Vagina (tissue), 2 donors: Measurements from ENCODE around the gene PATJ. TPM values are rescaled to one million over a fixed set of nuclear protein-coding genes. Genes with fewer than 3 reads are reported as not detected.

Source experiments
- DNase-seq, 2 donors: peaks; one replicate each; pipeline ENCODE4 v3.0.0-alpha.2; 2017; ENCODE audit errors: extremely low spot score in 2 of 2
- H3K27ac ChIP-seq: fragments of 200-600 bp; sonication (generic); one replicate; pipeline ENCODE4 v1.5.1; 2019
- H3K27me3 ChIP-seq: fragments of 200-600 bp; sonication (generic); one replicate; pipeline ENCODE4 v1.5.1; 2019
- H3K36me3 ChIP-seq, 2 donors: fragments of 200-600 bp; sonication (generic); one replicate each; pipeline ENCODE4 v1.5.1; 2017 to 2019
- H3K4me1 ChIP-seq: fragments of 200-600 bp; sonication (generic); one replicate; pipeline ENCODE4 v1.5.1; 2019
- H3K4me3 ChIP-seq, 2 donors: fragments of 200-600 bp; sonication (generic); 1 replicate in 1 of 2; 2 replicates in 1 of 2; pipeline ENCODE4 v1.5.1; 2016 to 2019
- H3K9me3 ChIP-seq: fragments of 200-600 bp; sonication (generic); one replicate; pipeline ENCODE4 v1.5.1; 2019
- CTCF ChIP-seq, 3 experiments: fragments of 450-650 bp in 2 of 3; fragments of 200-600 bp in 1 of 3; sonication (generic) in 1 of 3; IDR thresholded peaks; one replicate each; pipeline ENCODE4 v1.5.1; 2017 to 2019; ENCODE audit warnings: antibody characterized with exemption in 3 of 3, mild to moderate bottlenecking in 2 of 3, moderate library complexity in 2 of 3
- POLR2A ChIP-seq, 2 donors: fragments of 450-650 bp; IDR thresholded peaks; one replicate each; pipeline ENCODE4 v1.6.1; 2017; ENCODE audit warnings: antibody characterized with exemption in 2 of 2, mild to moderate bottlenecking in 2 of 2, moderate library complexity in 2 of 2
- POLR2AphosphoS5 ChIP-seq, 2 donors: sonication (generic); formaldehyde crosslinking; IDR thresholded peaks; one replicate each; pipeline ENCODE4 v1.9.0; 2017; ENCODE audit warnings: antibody characterized with exemption in 2 of 2, mild to moderate bottlenecking in 2 of 2, low read depth in 1 of 2; ENCODE audit not compliant: insufficient read depth in 1 of 2
- intact Hi-C: fragments of 100-400 bp; cut with DNase I; formaldehyde crosslinking; loops from one replicate; pipeline ENCODE4 v1.15.1; 2023
- total RNA-seq: library from RNA; depleted of rRNA; stranded (reverse); fragments of >200 nt; gene quantifications from one replicate; pipeline ENCODE4 v1.2.3, GENCODE V29; 2016

The PATJ gene
- total RNA-seq, 1 donor from 2014 or later = 83.2 TPM

GRCh38 chr1:61922950-61923480 is 180.7 kb downstream of the PATJ start:
- H3K4me1 ChIP-seq = no peaks in the 10 kb centered on the region
- TF ChIP-seq CTCF (IDR thresholded peaks at IDR 0.05) (no peak), POLR2AphosphoS5 (IDR thresholded peaks at IDR 0.05; ENCODE audit: insufficient read depth in 1 of 2, low read depth in 1 of 2) (no peak), POLR2A (IDR thresholded peaks at IDR 0.05) (no peak)
- no peaks in the 10 kb centered on the region for H3K27me3 ChIP-seq
- no peak for DNase-seq
- no peak overlapping the region for H3K4me3 ChIP-seq
- no peaks in the 10 kb centered on the region for H3K9me3 ChIP-seq
- no peak overlapping the region for H3K27ac ChIP-seq
- intact Hi-C loops = no loop called here
- H3K36me3 ChIP-seq = peaks cover 0 to 5% of the 10 kb centered on the region in 2 donors

GRCh38 chr1:61925591-61926298 is 183.5 kb downstream of the PATJ start:
- intact Hi-C loops = no loop called here
- no peak overlapping the region for H3K27ac ChIP-seq
- H3K4me3 ChIP-seq = no peak overlapping the region
- no peak for DNase-seq
- no peak for TF ChIP-seq CTCF (IDR thresholded peaks at IDR 0.05)
- TF ChIP-seq POLR2AphosphoS5 (IDR thresholded peaks at IDR 0.05; ENCODE audit: insufficient read depth in 1 of 2, low read depth in 1 of 2) = no peak
- no peak for TF ChIP-seq POLR2A (IDR thresholded peaks at IDR 0.05)
- H3K27me3 ChIP-seq = no peaks in the 10 kb centered on the region
- no peaks in the 10 kb centered on the region for H3K4me1 ChIP-seq
- peaks cover 0 to 5% of the 10 kb centered on the region in 2 donors for H3K36me3 ChIP-seq
- H3K9me3 ChIP-seq = no peaks in the 10 kb centered on the region

- peaks cover 0 to 5% of the 10 kb centered on the region in 2 donors for H3K36me3 ChIP-seq
- TF ChIP-seq CTCF (IDR thresholded peaks at IDR 0.05) = no peak
- TF ChIP-seq POLR2AphosphoS5 (IDR thresholded peaks at IDR 0.05; ENCODE audit: insufficient read depth in 1 of 2, low read depth in 1 of 2) = no peak
- no peak for TF ChIP-seq POLR2A (IDR thresholded peaks at IDR 0.05)
- H3K4me1 ChIP-seq = no peaks in the 10 kb centered on the region
- no peak overlapping the region for H3K4me3 ChIP-seq
- no peaks in the 10 kb centered on the region for H3K9me3 ChIP-seq
- H3K27me3 ChIP-seq = no peaks in the 10 kb centered on the region
- H3K27ac ChIP-seq = no peak overlapping the region
- intact Hi-C loops = no loop called here
- no peak for DNase-seq
Observed at GRCh38 chr1:61926597-61926996, 184.3 kb downstream of the PATJ start.

GRCh38 chr1:61930116-61930645 is 187.9 kb downstream of the PATJ start:
- Histone ChIP-seq H3K27me3 (no peaks in the 10 kb centered on the region), H3K36me3 (peaks cover 0 to 5% of the 10 kb centered on the region in 2 donors), H3K4me1 (no peaks in the 10 kb centered on the region), H3K27ac (no peak overlapping the region), H3K9me3 (no peaks in the 10 kb centered on the region), H3K4me3 (no peak overlapping the region)
- TF ChIP-seq POLR2AphosphoS5 (IDR thresholded peaks at IDR 0.05; ENCODE audit: insufficient read depth in 1 of 2, low read depth in 1 of 2) (no peak), CTCF (IDR thresholded peaks at IDR 0.05) (no peak), POLR2A (IDR thresholded peaks at IDR 0.05) (no peak)
- intact Hi-C loops = no loop called here
- no peak for DNase-seq
